ENCODE measurements around the gene TGFBR2. TPM values are rescaled to one million over a fixed set of nuclear protein-coding genes. Genes with fewer than 3 reads are reported as not detected.

TGFBR2 gene
- total and polyA plus RNA-seq, 2 of the 13 experiments (the other 11 are each of a cell fraction or from before 2014, with no cell fraction given): 82.2 to 187 TPM

DNA sequence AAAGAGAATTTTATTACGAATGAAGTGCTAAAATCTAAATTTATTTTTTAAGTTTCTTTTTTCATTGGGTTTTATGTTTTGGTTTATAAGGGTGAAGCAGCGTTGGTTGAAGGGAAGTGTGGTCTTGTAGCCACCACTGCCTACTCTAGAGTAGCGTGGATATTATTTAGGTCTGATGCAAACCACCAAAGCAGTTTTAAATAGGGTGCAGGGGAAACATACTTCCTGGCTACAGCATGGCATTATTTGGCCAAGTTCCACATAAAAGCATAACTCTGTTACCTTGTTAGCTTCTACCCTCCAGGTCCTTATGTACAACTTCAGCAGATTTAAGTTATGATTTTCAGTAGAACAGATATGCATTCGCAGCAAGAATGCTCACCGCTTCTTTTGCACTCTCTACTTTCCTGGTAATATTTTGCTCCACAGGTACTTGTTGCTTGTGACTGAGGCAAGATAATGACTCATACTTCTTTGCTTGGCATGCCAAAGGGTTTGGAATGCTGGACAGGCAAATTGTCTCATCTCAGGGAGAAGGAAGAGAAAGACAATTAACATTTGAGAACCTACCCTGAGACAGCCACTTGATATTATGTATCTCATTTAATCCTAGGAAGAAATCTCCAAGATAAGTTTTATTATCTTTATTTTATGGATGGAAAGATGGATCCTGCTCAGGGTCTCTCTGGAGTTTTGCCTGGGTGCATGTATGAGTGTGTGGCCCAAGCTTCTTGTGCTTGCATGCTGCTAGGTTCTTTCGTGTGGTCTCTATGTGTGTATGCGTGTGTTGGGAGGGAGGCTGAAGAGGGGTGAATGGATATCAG, 5.4 kb downstream of the TGFBR2 start (continued):
- TF ChIP-seq, protein P1, sequence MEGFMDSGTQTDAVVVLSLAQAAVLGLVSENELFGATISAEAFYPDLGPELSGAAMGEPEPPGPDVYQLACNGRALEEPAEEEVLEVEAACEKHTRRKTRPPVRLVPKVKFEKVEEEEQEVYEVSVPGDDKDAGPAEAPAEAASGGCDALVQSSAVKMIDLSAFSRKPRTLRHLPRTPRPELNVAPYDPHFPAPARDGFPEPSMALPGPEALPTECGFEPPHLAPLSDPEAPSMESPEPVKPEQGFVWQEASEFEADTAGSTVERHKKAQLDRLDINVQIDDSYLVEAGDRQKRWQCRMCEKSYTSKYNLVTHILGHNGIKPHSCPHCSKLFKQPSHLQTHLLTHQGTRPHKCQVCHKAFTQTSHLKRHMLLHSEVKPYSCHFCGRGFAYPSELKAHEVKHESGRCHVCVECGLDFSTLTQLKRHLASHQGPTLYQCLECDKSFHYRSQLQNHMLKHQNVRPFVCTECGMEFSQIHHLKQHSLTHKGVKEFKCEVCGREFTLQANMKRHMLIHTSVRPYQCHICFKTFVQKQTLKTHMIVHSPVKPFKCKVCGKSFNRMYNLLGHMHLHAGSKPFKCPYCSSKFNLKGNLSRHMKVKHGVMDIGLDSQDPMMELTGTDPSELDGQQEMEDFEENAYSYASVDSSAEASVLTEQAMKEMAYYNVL (CRISPR knock-in tag; IDR thresholded peaks at IDR 0.05; ENCODE audit: borderline replicate concordance): no peak
- TF ChIP-seq, protein P2, sequence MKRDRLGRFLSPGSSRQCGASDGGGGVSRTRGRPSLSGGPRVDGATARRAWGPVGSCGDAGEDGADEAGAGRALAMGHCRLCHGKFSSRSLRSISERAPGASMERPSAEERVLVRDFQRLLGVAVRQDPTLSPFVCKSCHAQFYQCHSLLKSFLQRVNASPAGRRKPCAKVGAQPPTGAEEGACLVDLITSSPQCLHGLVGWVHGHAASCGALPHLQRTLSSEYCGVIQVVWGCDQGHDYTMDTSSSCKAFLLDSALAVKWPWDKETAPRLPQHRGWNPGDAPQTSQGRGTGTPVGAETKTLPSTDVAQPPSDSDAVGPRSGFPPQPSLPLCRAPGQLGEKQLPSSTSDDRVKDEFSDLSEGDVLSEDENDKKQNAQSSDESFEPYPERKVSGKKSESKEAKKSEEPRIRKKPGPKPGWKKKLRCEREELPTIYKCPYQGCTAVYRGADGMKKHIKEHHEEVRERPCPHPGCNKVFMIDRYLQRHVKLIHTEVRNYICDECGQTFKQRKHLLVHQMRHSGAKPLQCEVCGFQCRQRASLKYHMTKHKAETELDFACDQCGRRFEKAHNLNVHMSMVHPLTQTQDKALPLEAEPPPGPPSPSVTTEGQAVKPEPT (CRISPR knock-in tag; IDR thresholded peaks at IDR 0.05; ENCODE audit: low read depth): no peak
- TF ChIP-seq, protein P3, sequence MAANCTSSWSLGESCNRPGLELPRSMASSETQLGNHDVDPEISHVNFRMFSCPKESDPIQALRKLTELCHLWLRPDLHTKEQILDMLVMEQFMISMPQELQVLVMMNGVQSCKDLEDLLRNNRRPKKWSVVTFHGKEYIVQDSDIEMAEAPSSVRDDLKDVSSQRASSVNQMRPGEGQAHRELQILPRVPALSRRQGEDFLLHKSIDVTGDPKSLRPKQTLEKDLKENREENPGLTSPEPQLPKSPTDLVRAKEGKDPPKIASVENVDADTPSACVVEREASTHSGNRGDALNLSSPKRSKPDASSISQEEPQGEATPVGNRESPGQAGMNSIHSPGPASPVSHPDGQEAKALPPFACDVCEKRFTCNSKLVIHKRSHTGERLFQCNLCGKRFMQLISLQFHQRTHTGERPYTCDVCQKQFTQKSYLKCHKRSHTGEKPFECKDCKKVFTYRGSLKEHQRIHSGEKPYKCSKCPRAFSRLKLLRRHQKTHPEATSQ (CRISPR knock-in tag; IDR thresholded peaks at IDR 0.05; ENCODE audit: borderline replicate concordance): no peak
- TF ChIP-seq ZNF772 (CRISPR knock-in tag; IDR thresholded peaks at IDR 0.05) (peak; percentile 35; the same call in 1 of the 2 replicates), GFI1 (CRISPR knock-in tag; IDR thresholded peaks at IDR 0.05; ENCODE audit: borderline replicate concordance) (0 out of 2 replicates have a peak, but pooled peaks have one; percentile 31), RBFOX2 (IDR thresholded peaks at IDR 0.05; ENCODE audit: low read depth, low read length) (peak; percentile 75; the same call in 1 of the 2 replicates), STAG1 (CRISPR knock-in tag; IDR thresholded peaks at IDR 0.05) (no peak), ZNF225 (CRISPR knock-in tag; IDR thresholded peaks at IDR 0.05) (no peak), HNF4G (IDR thresholded peaks at IDR 0.05; ENCODE audit: borderline replicate concordance, low read depth, low read length) (no peak), HNF4G (CRISPR knock-in tag; IDR thresholded peaks at IDR 0.05; ENCODE audit: borderline replicate concordance, low read depth) (no peak), FOSL2 (CRISPR knock-in tag; IDR thresholded peaks at IDR 0.05) (peak; percentile 85), RBM22 (optimal IDR thresholded peaks at IDR 0.05; ENCODE audit: low read length) (peak; percentile 94), LCORL (IDR thresholded peaks at IDR 0.05) (no peak), LCORL (CRISPR knock-in tag; IDR thresholded peaks at IDR 0.05) (no peak), PAF1 (CRISPR knock-in tag; IDR thresholded peaks at IDR 0.05) (peak; percentile 32; the same call in 1 of the 2 replicates), ARID2 (CRISPR knock-in tag; IDR thresholded peaks at IDR 0.05; ENCODE audit: borderline replicate concordance) (0 out of 2 replicates have a peak, but pooled peaks have one; percentile 52)
- TF ChIP-seq, protein P4, sequence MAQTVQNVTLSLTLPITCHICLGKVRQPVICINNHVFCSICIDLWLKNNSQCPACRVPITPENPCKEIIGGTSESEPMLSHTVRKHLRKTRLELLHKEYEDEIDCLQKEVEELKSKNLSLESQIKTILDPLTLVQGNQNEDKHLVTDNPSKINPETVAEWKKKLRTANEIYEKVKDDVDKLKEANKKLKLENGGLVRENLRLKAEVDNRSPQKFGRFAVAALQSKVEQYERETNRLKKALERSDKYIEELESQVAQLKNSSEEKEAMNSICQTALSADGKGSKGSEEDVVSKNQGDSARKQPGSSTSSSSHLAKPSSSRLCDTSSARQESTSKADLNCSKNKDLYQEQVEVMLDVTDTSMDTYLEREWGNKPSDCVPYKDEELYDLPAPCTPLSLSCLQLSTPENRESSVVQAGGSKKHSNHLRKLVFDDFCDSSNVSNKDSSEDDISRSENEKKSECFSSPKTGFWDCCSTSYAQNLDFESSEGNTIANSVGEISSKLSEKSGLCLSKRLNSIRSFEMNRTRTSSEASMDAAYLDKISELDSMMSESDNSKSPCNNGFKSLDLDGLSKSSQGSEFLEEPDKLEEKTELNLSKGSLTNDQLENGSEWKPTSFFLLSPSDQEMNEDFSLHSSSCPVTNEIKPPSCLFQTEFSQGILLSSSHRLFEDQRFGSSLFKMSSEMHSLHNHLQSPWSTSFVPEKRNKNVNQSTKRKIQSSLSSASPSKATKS (CRISPR knock-in tag; IDR thresholded peaks at IDR 0.05): 0 out of 2 replicates have a peak, but pooled peaks have one; percentile 54
- TF ChIP-seq, protein P5, sequence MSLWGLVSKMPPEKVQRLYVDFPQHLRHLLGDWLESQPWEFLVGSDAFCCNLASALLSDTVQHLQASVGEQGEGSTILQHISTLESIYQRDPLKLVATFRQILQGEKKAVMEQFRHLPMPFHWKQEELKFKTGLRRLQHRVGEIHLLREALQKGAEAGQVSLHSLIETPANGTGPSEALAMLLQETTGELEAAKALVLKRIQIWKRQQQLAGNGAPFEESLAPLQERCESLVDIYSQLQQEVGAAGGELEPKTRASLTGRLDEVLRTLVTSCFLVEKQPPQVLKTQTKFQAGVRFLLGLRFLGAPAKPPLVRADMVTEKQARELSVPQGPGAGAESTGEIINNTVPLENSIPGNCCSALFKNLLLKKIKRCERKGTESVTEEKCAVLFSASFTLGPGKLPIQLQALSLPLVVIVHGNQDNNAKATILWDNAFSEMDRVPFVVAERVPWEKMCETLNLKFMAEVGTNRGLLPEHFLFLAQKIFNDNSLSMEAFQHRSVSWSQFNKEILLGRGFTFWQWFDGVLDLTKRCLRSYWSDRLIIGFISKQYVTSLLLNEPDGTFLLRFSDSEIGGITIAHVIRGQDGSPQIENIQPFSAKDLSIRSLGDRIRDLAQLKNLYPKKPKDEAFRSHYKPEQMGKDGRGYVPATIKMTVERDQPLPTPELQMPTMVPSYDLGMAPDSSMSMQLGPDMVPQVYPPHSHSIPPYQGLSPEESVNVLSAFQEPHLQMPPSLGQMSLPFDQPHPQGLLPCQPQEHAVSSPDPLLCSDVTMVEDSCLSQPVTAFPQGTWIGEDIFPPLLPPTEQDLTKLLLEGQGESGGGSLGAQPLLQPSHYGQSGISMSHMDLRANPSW (CRISPR knock-in tag; IDR thresholded peaks at IDR 0.05; ENCODE audit: borderline replicate concordance): 0 out of 2 replicates have a peak, but pooled peaks have one; percentile 28

Data from HepG2 (cell line).